Neural cell (in vitro differentiated cells): ENCODE results near the gene UBA1. TPM values are rescaled to one million over a fixed set of nuclear protein-coding genes. Genes with fewer than 3 reads are reported as not detected.

Experiments
- H2AFZ ChIP-seq: fragments of 200-600, 300-800 bp; sonication (generic), shearing (Covaris generic); 2 replicates; pipeline ENCODE4 v1.6.0; 2014; ENCODE audit warnings: low read depth, mild to moderate bottlenecking, antibody characterized with exemption, low read length, moderate library complexity
- H3F3A ChIP-seq: fragments of 200-600 bp; shearing (Covaris generic); 2 replicates; pipeline ENCODE4 v1.6.1; 2016; ENCODE audit warnings: mild to moderate bottlenecking, moderate library complexity, mixed read lengths, antibody characterized with exemption, low read length; ENCODE audit not compliant: insufficient read depth, poor library complexity, severe bottlenecking
- H3K27ac ChIP-seq: fragments of 200-600, 300-800 bp; sonication (generic), shearing (Covaris generic); 2 replicates; pipeline ENCODE4 v1.5.1; 2014; ENCODE audit warnings: mild to moderate bottlenecking, low read length, moderate library complexity
- H3K27me3 ChIP-seq: fragments of 300-800, 200-600 bp; sonication (generic), shearing (Covaris generic); 2 replicates; pipeline ENCODE4 v1.6.0; 2014; ENCODE audit warnings: mild to moderate bottlenecking, low read depth, low read length, moderate library complexity; ENCODE audit not compliant: insufficient read depth
- H3K36me3 ChIP-seq: fragments of 300-800, 200-600 bp; sonication (generic), shearing (Covaris generic); 2 replicates; pipeline ENCODE4 v1.5.1; 2014; ENCODE audit warnings: mild to moderate bottlenecking, antibody characterized with exemption, low read length, moderate library complexity; ENCODE audit not compliant: insufficient read depth
- H3K4me2 ChIP-seq: fragments of 300-800, 200-600 bp; sonication (generic), shearing (Covaris generic); 2 replicates; pipeline ENCODE4 v1.6.0; 2014; ENCODE audit warnings: mild to moderate bottlenecking, low read length
- H3K4me3 ChIP-seq: fragments of 300-800, 200-600 bp; sonication (generic), shearing (Covaris generic); 2 replicates; pipeline ENCODE4 v1.5.1; 2014; ENCODE audit warnings: mild to moderate bottlenecking, low read length, moderate library complexity
- H3K79me2 ChIP-seq: fragments of 200-600 bp; shearing (Covaris generic); replicated peaks from 2 replicates; pipeline ENCODE4 v1.6.0; 2014; ENCODE audit warnings: mild to moderate bottlenecking, low read length, moderate library complexity; ENCODE audit not compliant: insufficient read depth
- H3K9ac ChIP-seq: fragments of 300-800, 200-600 bp; sonication (generic), shearing (Covaris generic); 2 replicates; pipeline ENCODE4 v1.6.1; 2016; ENCODE audit warnings: mild to moderate bottlenecking, low read length, mixed read lengths
- H3K9me2 ChIP-seq: fragments of 200-600 bp; shearing (Covaris generic); 2 replicates; pipeline ENCODE4 v1.6.1; 2016; ENCODE audit warnings: mild to moderate bottlenecking, low read length, mixed read lengths; ENCODE audit not compliant: insufficient read depth
- H3K9me3 ChIP-seq: fragments of 200-600, 300-800 bp; sonication (generic), shearing (Covaris generic); 2 replicates; pipeline ENCODE4 v1.6.1; 2016; ENCODE audit warnings: mild to moderate bottlenecking, mixed run types, low read length, moderate library complexity, mixed read lengths
- H4K20me1 ChIP-seq: fragments of 200-600 bp; shearing (Covaris generic); 2 replicates; pipeline ENCODE4 v1.6.1; 2016; ENCODE audit warnings: mild to moderate bottlenecking, mixed run types; ENCODE audit not compliant: insufficient read depth
- EP300 ChIP-seq: fragments of 450-650 bp; conservative IDR thresholded peaks from 2 replicates; pipeline ENCODE4 v1.6.1; 2014; ENCODE audit warnings: antibody characterized with exemption, mild to moderate bottlenecking, moderate library complexity; ENCODE audit not compliant: poor library complexity, severe bottlenecking
- EZH2 ChIP-seq: fragments of 200-600, 300-800 bp; shearing (Covaris generic), sonication (generic); IDR thresholded peaks from 2 replicates; pipeline ENCODE4 v1.6.1; 2014; ENCODE audit warnings: antibody characterized with exemption, low read length, borderline replicate concordance, mild to moderate bottlenecking; ENCODE audit not compliant: insufficient read depth, poor library complexity, severe bottlenecking
- MXI1 ChIP-seq: fragments of 450-650 bp; conservative IDR thresholded peaks from 2 replicates; pipeline ENCODE4 v1.6.1; 2014; ENCODE audit warnings: antibody characterized with exemption, mild to moderate bottlenecking; ENCODE audit not compliant: poor library complexity, severe bottlenecking
- POLR2AphosphoS5 ChIP-seq: IDR thresholded peaks from 2 replicates; pipeline ENCODE4 v1.6.1; 2012
- RAD21 ChIP-seq: fragments of 450-650 bp; conservative IDR thresholded peaks from 2 replicates; pipeline ENCODE4 v1.6.1; 2014; ENCODE audit warnings: antibody characterized with exemption, mild to moderate bottlenecking, moderate library complexity
- SMC3 ChIP-seq: fragments of 450-650 bp; conservative IDR thresholded peaks from 2 replicates; pipeline ENCODE4 v1.6.1; 2014; ENCODE audit warnings: antibody characterized with exemption, mild to moderate bottlenecking, moderate library complexity; ENCODE audit not compliant: poor library complexity
- TAF1 ChIP-seq: IDR thresholded peaks from 2 replicates; pipeline ENCODE4 v1.6.1; 2012; ENCODE audit warnings: low read depth
- polyA plus RNA-seq: library from polyadenylated mRNA; depleted of rRNA; stranded (reverse); fragments of >200 nt; gene quantifications from 2 replicates; pipeline ENCODE4 v1.2.3, GENCODE V29; 2014
- TF ChIP-seq, protein P1 (sequence below): fragments of 450-650 bp; IDR thresholded peaks from 2 replicates; pipeline ENCODE4 v1.5.1; 2014; ENCODE audit warnings: antibody characterized with exemption, mild to moderate bottlenecking, moderate library complexity; ENCODE audit not compliant: poor library complexity, severe bottlenecking
- TF ChIP-seq, protein P2 (sequence below): IDR thresholded peaks from 2 replicates; pipeline ENCODE4 v1.6.1; 2012; ENCODE audit warnings: borderline replicate concordance

The UBA1 gene
- polyA plus RNA-seq, 1 donor from 2014 or later: 132 TPM

DNA sequence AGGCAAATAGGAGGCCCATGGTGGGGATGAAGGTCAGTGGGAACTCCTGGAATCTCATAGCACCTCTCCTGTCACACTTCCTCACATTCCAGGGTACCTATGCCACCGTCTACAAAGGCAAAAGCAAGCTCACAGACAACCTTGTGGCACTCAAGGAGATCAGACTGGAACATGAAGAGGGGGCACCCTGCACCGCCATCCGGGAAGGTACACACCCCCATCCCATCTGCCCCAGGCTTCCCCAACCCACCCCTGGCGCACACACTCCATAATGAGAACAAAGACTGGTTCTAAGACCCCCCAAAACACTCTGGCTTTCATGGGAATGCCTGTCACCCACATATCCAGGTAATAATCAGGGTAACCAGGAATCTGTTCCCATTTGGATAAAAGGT, 31.3 kb downstream of the UBA1 start:
- H3K4me3 ChIP-seq: no peak overlapping the region
- H3K27me3 ChIP-seq: no peaks in the 10 kb centered on the region
- no peaks in the 10 kb centered on the region for H3K9me2 ChIP-seq
- H3K9me3 ChIP-seq: no peaks in the 10 kb centered on the region
- no peak overlapping the region for H3K27ac ChIP-seq
- H3F3A ChIP-seq: no peaks in the 10 kb centered on the region
- TF ChIP-seq, protein P1, sequence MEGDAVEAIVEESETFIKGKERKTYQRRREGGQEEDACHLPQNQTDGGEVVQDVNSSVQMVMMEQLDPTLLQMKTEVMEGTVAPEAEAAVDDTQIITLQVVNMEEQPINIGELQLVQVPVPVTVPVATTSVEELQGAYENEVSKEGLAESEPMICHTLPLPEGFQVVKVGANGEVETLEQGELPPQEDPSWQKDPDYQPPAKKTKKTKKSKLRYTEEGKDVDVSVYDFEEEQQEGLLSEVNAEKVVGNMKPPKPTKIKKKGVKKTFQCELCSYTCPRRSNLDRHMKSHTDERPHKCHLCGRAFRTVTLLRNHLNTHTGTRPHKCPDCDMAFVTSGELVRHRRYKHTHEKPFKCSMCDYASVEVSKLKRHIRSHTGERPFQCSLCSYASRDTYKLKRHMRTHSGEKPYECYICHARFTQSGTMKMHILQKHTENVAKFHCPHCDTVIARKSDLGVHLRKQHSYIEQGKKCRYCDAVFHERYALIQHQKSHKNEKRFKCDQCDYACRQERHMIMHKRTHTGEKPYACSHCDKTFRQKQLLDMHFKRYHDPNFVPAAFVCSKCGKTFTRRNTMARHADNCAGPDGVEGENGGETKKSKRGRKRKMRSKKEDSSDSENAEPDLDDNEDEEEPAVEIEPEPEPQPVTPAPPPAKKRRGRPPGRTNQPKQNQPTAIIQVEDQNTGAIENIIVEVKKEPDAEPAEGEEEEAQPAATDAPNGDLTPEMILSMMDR: no peak
- TF ChIP-seq EZH2 (no peak), POLR2AphosphoS5 (no peak), SMC3 (no peak), MXI1 (no peak), TAF1 (no peak), EP300 (no peak), RAD21 (no peak)
- TF ChIP-seq, protein P2, sequence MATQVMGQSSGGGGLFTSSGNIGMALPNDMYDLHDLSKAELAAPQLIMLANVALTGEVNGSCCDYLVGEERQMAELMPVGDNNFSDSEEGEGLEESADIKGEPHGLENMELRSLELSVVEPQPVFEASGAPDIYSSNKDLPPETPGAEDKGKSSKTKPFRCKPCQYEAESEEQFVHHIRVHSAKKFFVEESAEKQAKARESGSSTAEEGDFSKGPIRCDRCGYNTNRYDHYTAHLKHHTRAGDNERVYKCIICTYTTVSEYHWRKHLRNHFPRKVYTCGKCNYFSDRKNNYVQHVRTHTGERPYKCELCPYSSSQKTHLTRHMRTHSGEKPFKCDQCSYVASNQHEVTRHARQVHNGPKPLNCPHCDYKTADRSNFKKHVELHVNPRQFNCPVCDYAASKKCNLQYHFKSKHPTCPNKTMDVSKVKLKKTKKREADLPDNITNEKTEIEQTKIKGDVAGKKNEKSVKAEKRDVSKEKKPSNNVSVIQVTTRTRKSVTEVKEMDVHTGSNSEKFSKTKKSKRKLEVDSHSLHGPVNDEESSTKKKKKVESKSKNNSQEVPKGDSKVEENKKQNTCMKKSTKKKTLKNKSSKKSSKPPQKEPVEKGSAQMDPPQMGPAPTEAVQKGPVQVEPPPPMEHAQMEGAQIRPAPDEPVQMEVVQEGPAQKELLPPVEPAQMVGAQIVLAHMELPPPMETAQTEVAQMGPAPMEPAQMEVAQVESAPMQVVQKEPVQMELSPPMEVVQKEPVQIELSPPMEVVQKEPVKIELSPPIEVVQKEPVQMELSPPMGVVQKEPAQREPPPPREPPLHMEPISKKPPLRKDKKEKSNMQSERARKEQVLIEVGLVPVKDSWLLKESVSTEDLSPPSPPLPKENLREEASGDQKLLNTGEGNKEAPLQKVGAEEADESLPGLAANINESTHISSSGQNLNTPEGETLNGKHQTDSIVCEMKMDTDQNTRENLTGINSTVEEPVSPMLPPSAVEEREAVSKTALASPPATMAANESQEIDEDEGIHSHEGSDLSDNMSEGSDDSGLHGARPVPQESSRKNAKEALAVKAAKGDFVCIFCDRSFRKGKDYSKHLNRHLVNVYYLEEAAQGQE: no peak
- H3K9ac ChIP-seq: no peak overlapping the region
- H4K20me1 ChIP-seq: no peaks in the 10 kb centered on the region
- no peak overlapping the region for H3K4me2 ChIP-seq
- H3K36me3 ChIP-seq: no peaks in the 10 kb centered on the region
- peaks cover 22% of the 10 kb centered on the region for H3K79me2 ChIP-seq
- H2AFZ ChIP-seq: no peak overlapping the region

DNA sequence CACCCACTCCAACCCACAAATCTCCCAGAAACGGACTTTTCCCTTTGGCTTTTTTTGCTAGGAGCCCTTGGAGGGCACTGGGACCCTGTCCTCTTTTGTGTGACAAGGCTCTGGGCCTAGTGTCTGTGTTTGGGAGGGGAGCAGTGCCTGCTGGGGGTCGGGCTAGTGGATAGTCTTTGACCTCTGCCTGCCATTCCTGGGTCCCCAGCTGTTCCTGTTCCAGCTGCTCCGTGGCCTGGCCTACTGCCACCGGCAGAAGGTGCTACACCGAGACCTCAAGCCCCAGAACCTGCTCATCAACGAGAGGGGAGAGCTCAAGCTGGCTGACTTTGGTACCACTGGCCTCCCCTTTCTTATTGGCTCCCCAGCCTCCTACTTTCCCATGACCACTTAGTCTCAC, 32.4 kb downstream of the UBA1 start:
- no peaks in the 10 kb centered on the region for H3K36me3 ChIP-seq
- H4K20me1 ChIP-seq: no peaks in the 10 kb centered on the region

More for the DNA sequence above, 32.4 kb downstream of the UBA1 start:
- H3K9ac ChIP-seq: no peak overlapping the region
- no peak overlapping the region for H2AFZ ChIP-seq
- no peaks in the 10 kb centered on the region for H3F3A ChIP-seq
- H3K4me2 ChIP-seq: no peak overlapping the region
- no peak overlapping the region for H3K27ac ChIP-seq
- H3K9me3 ChIP-seq: no peaks in the 10 kb centered on the region
- TF ChIP-seq TAF1: no peak
- TF ChIP-seq, protein P1: no peak
- no peak for TF ChIP-seq MXI1
- TF ChIP-seq POLR2AphosphoS5: no peak
- TF ChIP-seq SMC3: no peak
- no peak for TF ChIP-seq EZH2
- TF ChIP-seq EP300: no peak
- no peak for TF ChIP-seq RAD21
- TF ChIP-seq, protein P2: no peak
- H3K79me2 ChIP-seq: peaks cover 10% of the 10 kb centered on the region
- no peak overlapping the region for H3K4me3 ChIP-seq
- no peaks in the 10 kb centered on the region for H3K9me2 ChIP-seq
- no peaks in the 10 kb centered on the region for H3K27me3 ChIP-seq
